Liver (tissue), 9 donors: ENCODE measurements around the gene CLMN. TPM values are rescaled to one million over a fixed set of nuclear protein-coding genes. Genes with fewer than 3 reads are reported as not detected.

ENCODE experiments used
- DNase-seq: peaks from one replicate; pipeline ENCODE4 v3.0.0-alpha.2; 2017; ENCODE audit warnings: low spot score
- H3K27ac ChIP-seq, 2 donors: one replicate each; pipeline ENCODE4 v1.7.0; 2013; ENCODE audit warnings: inconsistent platforms in 2 of 2, low read length in 2 of 2, control low read depth in 1 of 2, low read depth in 1 of 2, mild to moderate bottlenecking in 1 of 2
- H3K27me3 ChIP-seq, 4 donors: one replicate each; pipeline versions ENCODE4 v1.6.1 to v1.7.0; 2013; ENCODE audit warnings: low read length in 3 of 4, inconsistent platforms in 1 of 4, mild to moderate bottlenecking in 1 of 4, moderate library complexity in 1 of 4; ENCODE audit not compliant: control insufficient read depth in 4 of 4, insufficient read depth in 4 of 4
- H3K36me3 ChIP-seq, 4 donors: one replicate each; pipeline versions ENCODE4 v1.6.1 to v1.7.0; 2013; ENCODE audit warnings: low read length in 3 of 4, mild to moderate bottlenecking in 3 of 4, low read depth in 1 of 4, moderate library complexity in 1 of 4; ENCODE audit not compliant: control insufficient read depth in 4 of 4, insufficient read depth in 3 of 4
- H3K4me1 ChIP-seq, 4 donors: one replicate each; pipeline versions ENCODE4 v1.6.1 to v1.7.0; 2013; ENCODE audit warnings: low read length in 3 of 4, mild to moderate bottlenecking in 3 of 4, moderate library complexity in 1 of 4; ENCODE audit not compliant: control insufficient read depth in 4 of 4, insufficient read depth in 4 of 4
- H3K4me3 ChIP-seq, 3 donors: one replicate each; pipeline versions ENCODE4 v1.6.1 to v1.7.0; 2013; ENCODE audit warnings: low read length in 3 of 3, control low read depth in 1 of 3, low read depth in 1 of 3, mild to moderate bottlenecking in 1 of 3
- H3K9ac ChIP-seq, 2 donors: one replicate each; pipeline ENCODE4 v1.7.0; 2013; ENCODE audit warnings: low read length in 2 of 2, mild to moderate bottlenecking in 2 of 2, moderate library complexity in 2 of 2, control low read depth in 1 of 2, low read depth in 1 of 2
- H3K9me3 ChIP-seq, 4 donors: one replicate each; pipeline versions ENCODE4 v1.6.1 to v1.7.0; 2013; ENCODE audit warnings: low read length in 3 of 4; ENCODE audit not compliant: control insufficient read depth in 4 of 4
- FOXA1 ChIP-seq: IDR thresholded peaks from 2 replicates; pipeline ENCODE4 v1.6.1; 2016; ENCODE audit warnings: antibody characterized with exemption
- FOXA2 ChIP-seq: IDR thresholded peaks from 2 replicates; pipeline ENCODE4 v1.6.1; 2016; ENCODE audit warnings: antibody characterized with exemption
- GABPA ChIP-seq, 2 donors: IDR thresholded peaks in 1 of 2; conservative IDR thresholded peaks in 1 of 2; 2 replicates each; pipeline ENCODE4 v1.6.1; 2016; ENCODE audit warnings: antibody characterized with exemption in 2 of 2, mild to moderate bottlenecking in 1 of 2, moderate library complexity in 1 of 2
- HNF4A ChIP-seq, 2 donors: conservative IDR thresholded peaks; 2 replicates each; pipeline ENCODE4 v1.6.1; 2016; ENCODE audit warnings: antibody characterized with exemption in 2 of 2, mild to moderate bottlenecking in 2 of 2
- JUND ChIP-seq, 2 donors: IDR thresholded peaks; 2 replicates each; pipeline ENCODE4 v1.6.1; 2016; ENCODE audit warnings: antibody characterized with exemption in 2 of 2
- MAX ChIP-seq: IDR thresholded peaks from 2 replicates; pipeline ENCODE4 v1.6.1; 2016; ENCODE audit warnings: antibody characterized with exemption
- NR2F2 ChIP-seq: IDR thresholded peaks from 2 replicates; pipeline ENCODE4 v1.6.1; 2016; ENCODE audit warnings: antibody characterized with exemption
- RAD21 ChIP-seq, 2 donors: IDR thresholded peaks; 2 replicates each; pipeline ENCODE4 v1.6.1; 2016; ENCODE audit warnings: antibody characterized with exemption in 2 of 2, mild to moderate bottlenecking in 2 of 2
- RXRA ChIP-seq, 2 donors: IDR thresholded peaks; 2 replicates each; pipeline ENCODE4 v1.6.1; 2017 to 2018; ENCODE audit warnings: antibody characterized with exemption in 2 of 2, mild to moderate bottlenecking in 1 of 2
- SP1 ChIP-seq: IDR thresholded peaks from 2 replicates; pipeline ENCODE4 v1.6.1; 2018; ENCODE audit warnings: antibody characterized with exemption, mild to moderate bottlenecking
- TAF1 ChIP-seq: conservative IDR thresholded peaks from 2 replicates; pipeline ENCODE4 v1.6.1; 2016; ENCODE audit warnings: antibody characterized with exemption, mild to moderate bottlenecking
- YY1 ChIP-seq: IDR thresholded peaks from 2 replicates; pipeline ENCODE4 v1.6.1; 2016; ENCODE audit warnings: antibody characterized with exemption, mild to moderate bottlenecking
- WGBS: extraction: QIAGEN DNeasy Blood & Tissue Kit; methylation state at CpG from one replicate; pipeline ENCODE4 v1.1.7; 2013; 5-methylcytosine and 5-hydroxymethylcytosine counted together
- polyA plus RNA-seq, 2 donors: library from polyadenylated mRNA; stranded (reverse) in 1 of 2; unstranded in 1 of 2; fragments of 200-250 nt in 1 of 2; fragments of >200 nt in 1 of 2; fragmentation: Nextera tagmentation in 1 of 2; extraction: Ambion mirVana in 1 of 2; gene quantifications; one replicate each; pipeline versions ENCODE4 v1.2.1 to v1.2.3, GENCODE V29; 2013 to 2015
- total RNA-seq, 2 donors: library from RNA; depleted of rRNA; stranded (reverse); fragments of >200 nt; gene quantifications; one replicate each; pipeline ENCODE4 v1.2.3, GENCODE V29; 2014
- TF ChIP-seq, protein P1 (sequence below): IDR thresholded peaks from 2 replicates; pipeline ENCODE4 v1.6.1; 2016; ENCODE audit warnings: antibody characterized with exemption
- TF ChIP-seq, protein P2 (sequence below): IDR thresholded peaks from 2 replicates; pipeline ENCODE4 v1.6.1; 2016; ENCODE audit warnings: antibody characterized with exemption
- TF ChIP-seq, protein P3 (sequence below): fragments of 150-350 bp; IDR thresholded peaks from 2 replicates; pipeline ENCODE4 v1.5.1; 2017; ENCODE audit warnings: improper control_type of control experiment, low read depth, low read length; ENCODE audit not compliant: missing input control
- TF ChIP-seq, protein P4 (sequence below): IDR thresholded peaks from 2 replicates; pipeline ENCODE4 v1.6.1; 2016; ENCODE audit warnings: antibody characterized with exemption, mild to moderate bottlenecking
- donor health status: healthy.
- donor health status: healthy.
- donor health status: healthy.
- donor health status: healthy.
- donor health status: healthy.

Gene CLMN
- total and polyA plus RNA-seq, 4 donors = 6.0 to 41.1 (median 24.1) TPM

- Histone ChIP-seq H3K9me3 (no peaks in the 10 kb centered on the region), H3K27me3 (no peaks in the 10 kb centered on the region), H3K4me3 (no peak overlapping the region), H3K36me3 (no peaks in the 10 kb centered on the region), H3K9ac (peak overlapping the region in 1 of 2 donors; percentile 51), H3K27ac (peak overlapping the region; percentile 76 to 86), H3K4me1 (peaks cover 5 to 36% (median 19%) of the 10 kb centered on the region in 4 donors)
- TF ChIP-seq, protein P1, sequence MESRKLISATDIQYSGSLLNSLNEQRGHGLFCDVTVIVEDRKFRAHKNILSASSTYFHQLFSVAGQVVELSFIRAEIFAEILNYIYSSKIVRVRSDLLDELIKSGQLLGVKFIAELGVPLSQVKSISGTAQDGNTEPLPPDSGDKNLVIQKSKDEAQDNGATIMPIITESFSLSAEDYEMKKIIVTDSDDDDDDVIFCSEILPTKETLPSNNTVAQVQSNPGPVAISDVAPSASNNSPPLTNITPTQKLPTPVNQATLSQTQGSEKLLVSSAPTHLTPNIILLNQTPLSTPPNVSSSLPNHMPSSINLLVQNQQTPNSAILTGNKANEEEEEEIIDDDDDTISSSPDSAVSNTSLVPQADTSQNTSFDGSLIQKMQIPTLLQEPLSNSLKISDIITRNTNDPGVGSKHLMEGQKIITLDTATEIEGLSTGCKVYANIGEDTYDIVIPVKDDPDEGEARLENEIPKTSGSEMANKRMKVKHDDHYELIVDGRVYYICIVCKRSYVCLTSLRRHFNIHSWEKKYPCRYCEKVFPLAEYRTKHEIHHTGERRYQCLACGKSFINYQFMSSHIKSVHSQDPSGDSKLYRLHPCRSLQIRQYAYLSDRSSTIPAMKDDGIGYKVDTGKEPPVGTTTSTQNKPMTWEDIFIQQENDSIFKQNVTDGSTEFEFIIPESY = no peak
- TF ChIP-seq GABPA (IDR thresholded peaks at IDR 0.05 in 1 of 2, conservative IDR thresholded peaks at IDR 0.05 in 1 of 2) = no peak
- TF ChIP-seq JUND (IDR thresholded peaks at IDR 0.05) = peak; percentile 97 to 98
- no peak for TF ChIP-seq NR2F2
- TF ChIP-seq, protein P2, sequence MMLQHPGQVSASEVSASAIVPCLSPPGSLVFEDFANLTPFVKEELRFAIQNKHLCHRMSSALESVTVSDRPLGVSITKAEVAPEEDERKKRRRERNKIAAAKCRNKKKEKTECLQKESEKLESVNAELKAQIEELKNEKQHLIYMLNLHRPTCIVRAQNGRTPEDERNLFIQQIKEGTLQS = peak; percentile 92
- TF ChIP-seq YY1 = peak; percentile 40
- peak in 1 of 2 donors; percentile 66 for TF ChIP-seq RXRA (IDR thresholded peaks at IDR 0.05)
- TF ChIP-seq RAD21 (IDR thresholded peaks at IDR 0.05) = peak in 1 of 2 donors; percentile 38
- no peak for TF ChIP-seq MAX
- peak in 1 of 2 donors; percentile 56 for TF ChIP-seq HNF4A (conservative IDR thresholded peaks at IDR 0.05)
- TF ChIP-seq SP1 = peak; percentile 42
- TF ChIP-seq, protein P3, sequence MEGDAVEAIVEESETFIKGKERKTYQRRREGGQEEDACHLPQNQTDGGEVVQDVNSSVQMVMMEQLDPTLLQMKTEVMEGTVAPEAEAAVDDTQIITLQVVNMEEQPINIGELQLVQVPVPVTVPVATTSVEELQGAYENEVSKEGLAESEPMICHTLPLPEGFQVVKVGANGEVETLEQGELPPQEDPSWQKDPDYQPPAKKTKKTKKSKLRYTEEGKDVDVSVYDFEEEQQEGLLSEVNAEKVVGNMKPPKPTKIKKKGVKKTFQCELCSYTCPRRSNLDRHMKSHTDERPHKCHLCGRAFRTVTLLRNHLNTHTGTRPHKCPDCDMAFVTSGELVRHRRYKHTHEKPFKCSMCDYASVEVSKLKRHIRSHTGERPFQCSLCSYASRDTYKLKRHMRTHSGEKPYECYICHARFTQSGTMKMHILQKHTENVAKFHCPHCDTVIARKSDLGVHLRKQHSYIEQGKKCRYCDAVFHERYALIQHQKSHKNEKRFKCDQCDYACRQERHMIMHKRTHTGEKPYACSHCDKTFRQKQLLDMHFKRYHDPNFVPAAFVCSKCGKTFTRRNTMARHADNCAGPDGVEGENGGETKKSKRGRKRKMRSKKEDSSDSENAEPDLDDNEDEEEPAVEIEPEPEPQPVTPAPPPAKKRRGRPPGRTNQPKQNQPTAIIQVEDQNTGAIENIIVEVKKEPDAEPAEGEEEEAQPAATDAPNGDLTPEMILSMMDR = no peak
- no peak for TF ChIP-seq TAF1
- TF ChIP-seq FOXA1 = no peak
- TF ChIP-seq, protein P4, sequence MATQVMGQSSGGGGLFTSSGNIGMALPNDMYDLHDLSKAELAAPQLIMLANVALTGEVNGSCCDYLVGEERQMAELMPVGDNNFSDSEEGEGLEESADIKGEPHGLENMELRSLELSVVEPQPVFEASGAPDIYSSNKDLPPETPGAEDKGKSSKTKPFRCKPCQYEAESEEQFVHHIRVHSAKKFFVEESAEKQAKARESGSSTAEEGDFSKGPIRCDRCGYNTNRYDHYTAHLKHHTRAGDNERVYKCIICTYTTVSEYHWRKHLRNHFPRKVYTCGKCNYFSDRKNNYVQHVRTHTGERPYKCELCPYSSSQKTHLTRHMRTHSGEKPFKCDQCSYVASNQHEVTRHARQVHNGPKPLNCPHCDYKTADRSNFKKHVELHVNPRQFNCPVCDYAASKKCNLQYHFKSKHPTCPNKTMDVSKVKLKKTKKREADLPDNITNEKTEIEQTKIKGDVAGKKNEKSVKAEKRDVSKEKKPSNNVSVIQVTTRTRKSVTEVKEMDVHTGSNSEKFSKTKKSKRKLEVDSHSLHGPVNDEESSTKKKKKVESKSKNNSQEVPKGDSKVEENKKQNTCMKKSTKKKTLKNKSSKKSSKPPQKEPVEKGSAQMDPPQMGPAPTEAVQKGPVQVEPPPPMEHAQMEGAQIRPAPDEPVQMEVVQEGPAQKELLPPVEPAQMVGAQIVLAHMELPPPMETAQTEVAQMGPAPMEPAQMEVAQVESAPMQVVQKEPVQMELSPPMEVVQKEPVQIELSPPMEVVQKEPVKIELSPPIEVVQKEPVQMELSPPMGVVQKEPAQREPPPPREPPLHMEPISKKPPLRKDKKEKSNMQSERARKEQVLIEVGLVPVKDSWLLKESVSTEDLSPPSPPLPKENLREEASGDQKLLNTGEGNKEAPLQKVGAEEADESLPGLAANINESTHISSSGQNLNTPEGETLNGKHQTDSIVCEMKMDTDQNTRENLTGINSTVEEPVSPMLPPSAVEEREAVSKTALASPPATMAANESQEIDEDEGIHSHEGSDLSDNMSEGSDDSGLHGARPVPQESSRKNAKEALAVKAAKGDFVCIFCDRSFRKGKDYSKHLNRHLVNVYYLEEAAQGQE = no peak
- no peak for TF ChIP-seq FOXA2
- WGBS = 50% methylated on average over 12 of the region's 12 CpGs
- no peak for DNase-seq
These were observed 54.3 kb downstream of the CLMN start for GRCh38 chr14:95265106-95266094.
